Hindlimb muscle (tissue), 1 donor: ENCODE data around the gene KRTAP3-2. TPM values are rescaled to one million over a fixed set of nuclear protein-coding genes. Genes with fewer than 3 reads are reported as not detected.
"Not testable (repeated sequence)": the region's sequence is repeated elsewhere in the genome, so short reads cannot be mapped to it uniquely, and the experiment has no call there.

Source experiments
- DNase-seq: peaks from one replicate; pipeline ENCODE4 v3.0.0-alpha.2; 2013
- polyA plus RNA-seq: library from polyadenylated mRNA; unstranded; fragments of 120-200 nt; gene quantifications from one replicate; pipeline ENCODE4 v1.2.1, GENCODE V29; 2013; ENCODE audit not compliant: insufficient read length

The KRTAP3-2 gene
- 0.28 TPM for polyA plus RNA-seq

DNA sequence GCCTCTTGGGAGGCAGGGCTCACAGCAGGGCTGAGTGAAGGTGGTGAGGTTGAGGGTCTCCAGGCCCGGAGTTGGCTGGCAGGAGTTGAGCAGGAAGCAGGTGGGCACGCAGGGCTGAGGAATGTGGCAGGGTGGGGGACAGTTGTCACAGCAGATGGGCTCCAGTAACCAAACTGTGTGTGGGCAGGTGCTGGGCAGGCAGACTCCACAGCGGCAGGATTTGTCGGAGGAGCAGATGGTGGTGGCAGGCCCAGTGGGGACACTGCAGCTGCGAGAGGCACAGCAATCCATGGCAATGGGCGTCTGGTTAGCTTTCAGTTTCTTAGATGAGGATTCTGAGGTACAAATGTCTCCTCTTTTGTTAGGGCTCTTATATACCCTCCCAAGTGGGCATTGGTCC is at the start of gene KRTAP3-2:
KRTAP3-2 (minus strand) TSS at position 344 of the 400 bp plus-strand sequence; CDS start at position 291, 53 bp downstream.
- not testable (repeated sequence) for DNase-seq

DNA sequence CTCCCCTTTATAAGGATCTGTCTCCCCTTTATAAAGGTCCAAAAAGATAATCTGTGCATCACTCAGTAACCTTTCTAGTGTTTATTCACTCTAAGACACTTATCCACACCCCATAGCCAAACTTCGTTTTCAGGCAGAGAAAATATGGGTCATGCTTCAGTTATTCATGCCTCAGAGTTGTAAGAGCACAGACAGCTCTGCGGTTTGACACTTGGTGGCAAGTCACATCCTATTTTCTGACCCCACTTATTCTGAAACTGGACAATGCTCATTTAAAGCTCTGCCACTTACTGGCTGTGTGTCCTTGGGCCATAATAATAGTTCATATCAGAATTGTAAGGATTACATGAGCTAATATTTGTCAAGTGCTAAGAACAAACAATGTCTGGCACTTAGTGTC is 49.4 kb upstream of the KRTAP3-2 start:
- DNase-seq, result no peak

DNA sequence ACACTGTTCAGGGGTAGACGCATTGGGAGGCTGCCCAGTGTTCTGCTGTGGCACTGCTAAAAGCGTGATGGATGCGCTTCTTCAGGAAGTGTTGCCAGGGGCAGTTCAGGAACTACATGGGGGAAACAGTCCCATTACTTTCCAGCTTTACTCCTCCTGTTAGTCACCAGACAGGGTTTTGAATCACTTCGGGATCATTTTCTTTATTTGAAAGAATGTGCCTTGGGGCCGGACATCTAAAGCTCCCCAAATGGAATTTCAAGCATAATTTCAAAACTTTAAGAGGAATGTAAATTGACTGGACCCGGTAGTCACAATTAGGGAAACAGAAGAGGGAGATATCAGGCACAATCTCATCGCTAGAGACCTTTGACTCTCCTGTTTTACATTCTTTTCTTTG is 48.7 kb upstream of the KRTAP3-2 start:
- no peak for DNase-seq

DNA sequence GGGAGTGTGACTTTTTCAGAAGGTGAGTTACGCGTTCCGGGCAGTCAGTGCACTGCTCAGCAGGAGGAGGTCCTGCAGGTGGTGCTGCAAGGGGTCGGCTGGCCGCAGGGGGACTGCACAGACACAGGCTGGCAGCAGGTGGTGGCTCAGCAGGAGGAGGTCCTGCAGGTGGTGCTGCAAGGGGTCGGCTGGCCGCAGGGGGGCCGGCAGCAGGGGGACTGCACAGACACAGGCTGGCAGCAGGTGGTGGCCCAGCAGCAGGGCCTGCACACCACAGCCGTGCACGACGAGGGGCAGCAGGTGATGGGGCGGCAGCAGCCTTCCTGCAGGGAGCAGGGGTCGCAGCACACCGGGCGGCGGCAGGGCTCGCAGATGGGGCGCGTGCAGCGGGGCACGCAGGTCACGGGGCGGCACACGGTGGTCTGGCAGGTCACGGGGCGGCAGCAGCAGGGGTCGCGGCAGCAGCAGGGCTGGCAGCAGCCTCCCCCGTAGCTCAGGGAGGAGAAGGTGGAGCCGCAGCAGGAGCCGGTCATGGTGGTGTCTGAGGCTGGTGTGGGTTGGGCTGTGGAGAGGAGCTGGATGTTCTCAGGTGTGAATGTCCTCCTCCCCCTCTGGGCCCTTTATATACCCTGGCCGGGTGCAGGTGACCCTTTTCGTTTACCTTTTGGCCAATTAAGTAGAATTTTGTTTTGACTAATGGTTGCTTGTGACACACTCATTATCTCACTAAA is 47.2 kb upstream of the KRTAP3-2 start, which contains the start of gene KRTAP2-1:
KRTAP2-1 (minus strand) TSS at position 582 of the 731 bp plus-strand sequence; CDS start at position 533, 49 bp downstream.
- DNase-seq, result not testable (repeated sequence)

DNA sequence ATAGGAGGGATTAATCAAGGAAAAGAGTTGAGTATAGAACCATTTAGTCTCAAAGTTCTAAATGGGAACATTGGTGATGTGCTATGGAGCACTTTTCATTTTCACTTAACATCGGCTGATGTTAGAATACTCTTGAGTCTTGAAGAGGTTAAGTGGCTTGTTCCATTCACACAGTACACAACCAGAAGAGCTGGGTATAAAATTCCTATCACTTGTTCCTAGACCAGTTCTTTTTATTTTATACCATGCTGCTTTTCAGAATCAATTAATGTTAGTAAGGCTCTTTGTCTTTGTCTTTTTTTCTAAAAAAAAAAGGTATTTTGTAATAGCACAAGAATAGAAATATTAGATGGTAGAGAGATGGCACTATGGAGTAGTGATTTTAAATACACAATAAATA is 43.2 kb upstream of the KRTAP3-2 start:
- no peak for DNase-seq

DNA sequence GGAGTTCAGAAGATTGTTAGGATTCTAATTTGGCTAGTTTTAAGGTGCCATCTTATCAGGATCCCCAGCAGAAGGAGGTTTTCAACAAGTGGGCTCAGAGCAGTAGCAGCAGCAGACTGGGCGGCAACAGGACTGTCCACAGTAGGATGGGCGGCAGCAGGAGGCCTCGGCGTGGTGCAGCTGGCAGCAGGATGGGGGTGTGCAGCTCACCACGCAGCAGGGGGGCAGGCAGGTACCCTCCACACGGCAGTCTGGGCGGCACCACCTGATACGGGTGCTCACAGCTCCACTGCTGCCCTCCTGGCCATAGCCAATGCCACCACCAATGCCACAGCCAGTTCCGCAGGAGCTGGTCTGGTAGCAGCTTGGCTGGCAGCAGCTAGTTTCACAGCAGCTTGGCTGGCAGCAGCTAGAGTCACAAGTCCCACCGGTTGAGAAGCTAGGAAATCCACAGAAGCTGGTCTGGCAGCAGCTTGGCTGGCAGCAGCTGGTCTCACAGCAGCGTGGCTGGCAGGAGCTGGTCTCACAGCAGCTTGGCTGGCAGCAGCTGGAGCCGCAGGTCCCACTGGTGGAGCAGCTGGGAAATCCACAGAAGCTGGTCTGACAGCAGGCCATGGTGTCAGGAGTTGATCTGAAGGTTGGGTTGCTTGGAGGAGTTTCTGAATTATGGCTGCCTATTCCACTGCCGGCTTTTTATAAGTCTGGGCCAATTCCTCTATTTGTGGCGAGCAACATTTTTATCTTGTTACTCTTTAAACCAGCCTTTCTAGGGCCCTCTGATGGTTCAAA is 41.3 kb upstream of the KRTAP3-2 start, which contains the start of gene KRTAP1-1:
KRTAP1-1 (minus strand) TSS at position 668 of the 789 bp plus-strand sequence; CDS start at position 615, 53 bp downstream.
- DNase-seq, result peak; percentile 6

DNA sequence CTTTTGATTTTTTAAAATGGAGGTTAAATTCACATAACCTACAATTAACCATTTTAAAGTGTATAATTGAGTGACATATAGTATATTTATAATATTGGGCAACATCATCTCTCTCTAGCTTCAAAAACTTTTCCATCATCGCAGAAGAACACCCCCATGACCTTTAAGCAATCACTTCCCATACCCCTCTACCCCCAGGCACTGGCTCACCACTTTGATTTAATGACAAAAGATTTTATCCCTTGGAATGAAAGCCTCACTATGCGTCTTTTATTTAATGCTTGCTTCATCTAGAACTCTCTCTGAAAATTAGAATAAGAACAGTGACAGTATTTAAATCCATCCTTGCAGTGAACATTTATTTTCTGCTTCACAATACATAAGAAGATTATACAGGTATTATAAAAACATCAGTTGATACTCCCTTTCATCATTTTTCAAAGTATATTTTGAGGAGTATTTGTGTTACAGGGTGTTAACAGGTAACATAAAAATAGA is 38.2 kb upstream of the KRTAP3-2 start:
- DNase-seq, result no peak

DNA sequence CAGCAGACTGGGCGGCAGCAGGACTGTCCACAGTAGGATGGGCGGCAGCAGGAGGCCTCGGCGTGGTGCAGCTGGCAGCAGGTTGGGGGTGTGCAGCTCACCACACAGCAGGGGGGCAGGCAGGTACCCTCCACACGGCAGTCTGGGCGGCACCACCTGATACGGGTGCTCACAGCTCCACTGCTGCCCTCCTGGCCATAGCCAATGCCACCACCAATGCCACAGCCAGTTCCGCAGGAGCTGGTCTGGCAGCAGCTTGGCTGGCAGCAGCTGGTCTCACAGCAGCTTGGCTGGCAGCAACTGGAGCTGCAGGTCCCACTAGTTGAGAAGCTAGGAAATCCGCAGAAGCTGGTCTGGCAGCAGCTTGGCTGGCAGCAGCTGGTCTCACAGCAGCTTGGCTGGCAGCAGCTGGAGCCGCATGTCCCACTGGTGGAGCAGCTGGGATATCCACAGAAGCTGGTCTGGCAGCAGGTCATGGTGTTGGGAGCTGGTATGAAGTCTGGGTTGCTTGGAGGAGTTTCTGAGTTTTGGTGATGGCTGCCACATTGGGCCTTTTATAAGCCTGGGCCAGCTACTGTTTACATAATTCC is 34.7 kb upstream of the KRTAP3-2 start, which contains the start of gene KRTAP1-3:
KRTAP1-3 (minus strand) TSS at position 529 of the 590 bp plus-strand sequence; CDS start at position 476, 53 bp downstream.
- DNase-seq, result not testable (repeated sequence)

DNA sequence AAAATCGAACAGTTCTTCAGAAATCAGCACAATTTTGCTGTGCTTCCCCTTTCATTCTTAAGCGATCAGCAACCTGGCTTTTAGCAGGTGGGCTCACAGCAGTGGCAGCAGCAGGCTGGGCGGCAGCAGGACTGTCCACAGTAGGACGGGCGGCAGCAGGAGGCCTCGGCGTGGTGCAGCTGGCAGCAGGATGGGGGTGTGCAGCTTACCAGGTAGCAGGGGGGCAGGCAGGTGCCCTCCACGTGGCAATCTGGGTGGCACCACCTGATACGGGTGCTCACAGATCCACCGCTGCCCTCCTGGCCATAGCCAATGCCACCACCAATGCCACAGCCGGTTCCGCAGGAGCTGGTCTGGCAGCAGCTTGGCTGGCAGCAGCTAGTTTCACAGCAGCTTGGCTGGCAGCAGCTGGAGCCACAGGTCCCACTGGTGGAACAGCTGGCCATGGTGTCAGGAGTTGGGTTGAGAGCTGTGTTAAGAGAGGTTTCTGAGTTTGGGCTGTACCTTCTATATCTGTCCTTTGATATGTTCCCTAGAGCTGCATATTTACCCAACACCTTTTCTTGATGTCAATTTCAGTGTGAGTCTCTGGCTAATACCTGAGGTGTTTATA is 30.0 kb upstream of the KRTAP3-2 start, which contains the start of gene KRTAP1-4:
KRTAP1-4 (minus strand) TSS at position 563 of the 613 bp plus-strand sequence; CDS start at position 446, 117 bp downstream.
- DNase-seq, result no peak

DNA sequence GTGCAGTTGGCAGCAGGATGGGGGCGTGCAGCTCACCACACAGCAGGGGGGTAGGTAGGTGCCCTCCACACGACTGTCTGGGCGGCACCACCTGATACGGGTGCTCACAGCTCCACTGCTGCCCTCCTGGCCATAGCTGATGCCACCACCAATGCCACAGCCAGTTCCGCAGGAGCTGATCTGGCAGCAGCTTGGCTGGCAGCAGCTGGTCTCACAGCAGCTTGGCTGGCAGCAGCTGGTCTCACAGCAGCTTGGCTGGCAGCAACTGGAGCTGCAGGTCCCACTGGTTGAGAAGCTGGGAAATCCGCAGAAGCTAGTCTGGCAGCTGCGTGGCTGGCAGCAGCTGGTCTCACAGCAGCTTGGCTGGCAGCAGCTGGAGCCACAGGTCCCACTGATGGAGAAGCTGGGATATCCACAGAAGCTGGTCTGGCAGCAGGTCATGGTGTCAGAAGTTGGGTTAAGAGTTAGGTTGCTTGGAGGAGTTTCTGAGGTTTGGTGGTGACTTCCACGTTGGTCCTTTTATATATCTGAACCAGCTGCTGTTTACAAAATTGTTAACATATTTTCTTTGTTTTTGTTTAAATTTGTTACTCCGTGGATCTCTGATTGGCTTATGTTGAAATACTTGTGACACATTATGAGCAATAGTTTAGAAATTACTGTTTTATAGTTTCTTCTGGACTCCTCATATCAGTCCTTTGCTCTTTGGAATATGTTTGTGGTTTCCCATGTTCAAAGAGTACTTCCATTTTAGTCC is 27.2 kb upstream of the KRTAP3-2 start, which contains the start of gene KRTAP1-5:
KRTAP1-5 (minus strand) TSS at position 494 of the 757 bp plus-strand sequence; CDS start at position 441, 53 bp downstream.
- no peak for DNase-seq

DNA sequence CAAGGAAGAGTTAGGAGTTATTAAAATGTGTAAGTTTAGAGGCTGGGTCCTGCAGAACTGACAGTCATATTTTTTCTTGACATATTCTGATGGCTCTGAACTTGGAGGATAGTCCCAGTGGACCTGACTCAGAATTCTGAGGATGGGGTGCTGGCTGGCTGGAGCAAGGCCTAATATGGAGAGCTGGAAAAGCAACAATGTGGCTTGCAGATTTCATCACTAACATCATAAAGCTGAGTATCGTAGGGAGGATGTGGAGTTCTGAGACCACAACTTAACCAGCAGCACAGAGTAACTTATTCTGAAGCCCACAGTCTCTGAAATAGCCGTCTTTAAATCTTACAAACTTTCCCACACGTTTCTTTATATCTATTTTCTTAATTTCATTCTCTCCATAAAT is 25.0 kb upstream of the KRTAP3-2 start:
- DNase-seq, result no peak

DNA sequence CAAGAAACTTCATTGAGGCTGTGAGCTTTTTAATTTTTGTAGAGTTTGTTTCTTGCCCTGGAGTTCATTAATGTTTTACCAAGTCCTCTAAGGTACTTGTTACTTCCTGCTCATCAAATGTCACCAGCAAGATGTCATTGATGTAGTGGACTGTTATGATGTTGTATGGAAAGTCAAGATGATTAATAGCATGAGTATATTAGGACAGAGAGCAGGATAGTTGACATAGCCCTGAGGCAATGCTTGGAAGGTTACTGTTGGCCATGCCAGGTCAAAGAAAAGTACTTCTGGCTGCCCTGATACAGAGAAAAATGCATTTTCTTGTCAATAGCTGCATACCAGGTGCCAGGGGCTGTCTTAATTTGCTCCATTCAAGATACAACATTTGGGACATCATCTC is 20.6 kb upstream of the KRTAP3-2 start:
- DNase-seq, result no peak

DNA sequence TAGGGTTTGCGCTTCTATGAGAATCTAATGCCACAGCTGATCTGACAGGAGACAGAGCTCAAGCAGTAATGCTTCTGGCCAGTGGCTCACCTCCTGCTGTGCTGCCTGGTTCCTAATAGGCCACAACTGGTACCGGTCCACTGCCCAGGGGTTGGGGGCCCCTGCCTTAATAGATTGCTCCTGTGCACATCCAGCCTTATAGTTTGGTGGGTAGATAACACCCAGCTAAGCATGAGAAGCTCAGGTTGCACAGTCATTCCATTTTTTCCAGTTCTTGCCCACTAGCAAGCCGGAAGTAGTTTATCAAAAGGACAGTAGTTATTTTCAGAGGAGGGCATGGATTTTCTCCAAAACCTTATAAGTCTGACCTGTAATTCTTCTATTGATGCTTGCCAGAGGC is 19.7 kb upstream of the KRTAP3-2 start:
- DNase-seq, result no peak

DNA sequence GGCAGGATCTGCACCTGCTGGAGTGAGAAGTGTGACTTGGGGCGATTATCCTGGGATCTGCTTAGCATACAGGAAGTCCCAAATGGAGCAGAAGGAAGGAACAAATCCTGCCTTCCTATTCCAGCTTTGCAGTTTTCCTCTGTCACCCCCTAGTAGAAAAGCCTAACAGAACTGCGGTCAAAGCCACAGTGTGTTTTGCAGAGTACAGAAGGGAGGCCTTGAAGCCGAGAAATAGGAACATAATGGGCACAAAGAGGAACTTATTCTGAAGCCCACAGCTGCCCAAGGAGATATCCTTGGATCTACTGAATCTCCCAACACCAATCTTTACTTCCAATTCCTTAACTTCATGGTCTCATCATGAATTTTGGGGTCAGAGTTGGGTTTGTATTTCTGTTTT is 18.8 kb upstream of the KRTAP3-2 start:
- DNase-seq, result no peak

DNA sequence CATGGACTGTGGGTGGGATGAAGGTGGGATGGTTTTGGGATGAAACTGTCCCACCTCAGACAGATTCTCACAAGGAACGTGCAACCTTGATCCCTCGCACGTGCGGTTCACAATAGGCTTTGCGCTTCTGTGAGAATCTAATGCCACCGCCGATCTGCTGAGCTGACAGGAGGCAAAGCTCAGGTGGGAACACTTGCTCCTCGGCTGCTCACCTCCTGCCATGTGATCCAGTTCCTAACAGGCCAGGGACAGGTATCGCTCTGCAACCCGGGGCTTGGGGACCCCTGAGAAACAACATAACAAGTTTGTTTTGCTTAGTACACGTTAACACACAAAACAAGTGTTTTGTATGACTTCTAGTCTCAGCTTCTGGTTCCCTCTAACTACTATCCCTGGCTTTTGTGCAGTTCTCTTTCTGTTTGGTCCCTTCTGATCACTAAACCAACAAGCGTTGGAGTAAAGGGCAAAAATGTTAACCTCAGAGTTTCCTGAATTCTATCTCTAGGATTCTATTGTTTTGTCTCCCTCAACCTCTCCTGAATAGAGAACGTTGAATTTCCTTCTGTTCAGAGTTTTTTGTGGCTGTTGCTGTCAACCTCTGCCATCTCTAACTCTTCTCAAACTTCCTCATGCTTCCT is 17.0 kb upstream of the KRTAP3-2 start:
- no peak for DNase-seq

DNA sequence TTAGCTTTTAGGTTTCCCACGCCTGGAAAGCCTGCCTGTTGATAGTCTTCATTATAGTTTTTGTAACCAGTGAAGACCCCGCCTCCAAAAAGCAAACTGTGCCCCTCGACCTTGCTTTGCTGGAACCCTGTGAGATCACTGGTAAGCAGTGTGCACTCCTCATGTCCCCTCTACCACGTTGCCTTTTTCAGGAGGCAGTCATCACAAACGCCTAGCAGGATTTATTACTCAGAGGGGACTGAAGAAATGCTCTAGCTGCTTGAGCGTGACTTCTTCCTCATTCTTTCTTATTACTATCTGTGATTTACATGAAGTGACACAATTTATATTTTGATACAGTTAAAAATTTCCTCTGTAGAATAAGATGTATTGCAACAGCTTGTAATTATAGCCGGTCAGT is 15.7 kb upstream of the KRTAP3-2 start:
- no peak for DNase-seq

DNA sequence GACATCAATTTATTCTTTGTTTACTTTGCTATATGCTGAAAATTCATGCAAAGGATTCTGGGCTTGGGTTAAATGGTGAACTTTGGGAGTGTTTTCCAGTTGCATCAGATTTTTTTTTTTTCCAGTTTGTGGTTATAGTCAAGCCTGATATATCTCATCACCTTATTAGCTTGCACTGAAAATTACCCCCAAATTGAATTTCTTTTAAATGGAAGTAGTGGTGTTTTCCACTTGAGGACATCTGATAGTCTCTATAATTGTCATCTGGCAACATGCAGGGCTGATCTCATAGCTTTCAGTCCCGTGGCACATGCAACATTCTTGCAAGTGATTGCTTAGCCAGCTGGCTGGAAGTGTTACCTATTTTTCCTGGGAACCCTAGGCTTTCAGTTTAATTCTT is 13.9 kb upstream of the KRTAP3-2 start:
- DNase-seq, result peak; percentile 9

DNA sequence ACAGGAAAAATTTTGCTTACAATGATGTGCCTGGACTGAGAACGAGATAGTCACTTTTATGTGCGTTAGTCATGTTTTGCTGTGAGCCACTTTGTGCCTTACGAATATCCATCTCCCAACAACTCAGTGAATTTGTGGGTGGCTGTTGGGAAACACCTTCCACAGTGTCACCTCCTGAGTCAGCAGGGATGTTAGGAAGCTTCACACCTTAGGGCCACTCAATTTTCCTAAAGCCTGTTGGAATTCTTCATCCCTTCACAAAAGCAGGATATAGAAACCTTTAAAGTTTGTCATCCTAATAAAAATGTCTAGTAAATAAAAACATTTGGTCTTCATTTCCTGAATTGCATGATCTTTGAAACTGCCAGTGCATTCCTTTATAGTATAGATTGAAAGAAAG is 13.5 kb upstream of the KRTAP3-2 start:
- no peak for DNase-seq

DNA sequence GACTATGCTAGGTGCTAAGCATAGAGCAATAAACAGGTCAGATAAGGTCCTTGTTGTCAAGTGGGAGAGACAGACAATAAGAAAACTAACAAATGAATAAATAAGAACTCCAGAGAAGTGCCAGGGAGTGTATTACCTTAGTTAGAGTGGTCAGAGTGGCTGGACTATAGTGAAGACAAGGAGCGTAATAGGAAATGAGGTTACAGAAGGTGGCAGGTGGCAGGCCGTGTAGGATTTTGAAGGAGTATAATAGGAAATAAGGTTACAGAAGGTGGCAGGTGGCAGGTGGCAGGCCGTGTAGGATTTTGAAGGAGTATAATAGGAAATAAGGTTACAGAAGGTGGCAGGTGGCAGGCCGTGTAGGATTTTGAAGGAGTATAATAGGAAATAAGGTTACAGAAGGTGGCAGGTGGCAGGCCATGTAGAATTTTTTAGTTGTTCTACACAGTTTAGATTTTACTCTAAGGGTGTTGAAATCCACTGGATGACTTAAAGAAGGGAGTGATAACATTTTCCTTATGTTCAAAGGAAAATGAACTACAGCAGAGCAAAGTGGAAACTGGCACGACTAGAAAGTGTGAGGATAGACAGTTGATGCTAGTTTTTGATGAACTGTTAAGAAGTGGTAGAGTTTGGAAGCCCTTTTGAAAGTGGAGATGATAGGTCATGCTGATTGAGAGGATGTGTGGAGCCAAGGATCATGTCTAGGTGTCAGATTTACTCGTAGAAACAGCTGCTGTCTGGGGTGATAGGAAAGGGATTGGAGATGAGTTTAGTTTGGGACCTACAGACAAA is 12.8 kb upstream of the KRTAP3-2 start:
- DNase-seq, result no peak

DNA sequence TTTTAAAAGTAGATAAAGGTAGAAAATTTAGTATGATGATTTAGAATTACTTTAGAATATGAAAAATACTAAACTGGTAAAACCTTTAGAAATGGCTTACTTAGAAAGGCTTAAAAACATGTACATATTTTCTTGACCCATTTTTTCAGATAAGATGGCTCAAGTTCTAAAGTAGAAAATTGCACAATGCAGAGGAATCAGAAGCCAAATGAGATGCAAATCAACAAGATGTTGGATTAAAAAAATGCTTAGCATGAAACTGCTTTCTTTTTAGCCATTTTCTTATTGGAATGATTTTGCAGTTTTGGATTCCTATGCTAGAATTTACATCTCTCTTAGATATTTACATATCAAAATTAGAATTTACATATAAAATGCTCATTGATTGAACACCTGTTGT is 10.7 kb upstream of the KRTAP3-2 start:
- no peak for DNase-seq
